Stimulated activated CD8-positive, alpha-beta memory T cell treated with anti-CD3 and anti-CD28 coated beads, Interleukin-7, amount 100 ng/mL, for 1 hour (primary cell): Measurements from ENCODE around the gene RAB43.
"Not testable (repeated sequence)": the region's sequence is repeated elsewhere in the genome, so short reads cannot be mapped to it uniquely, and the experiment has no call there.

ENCODE experiments used
- DNase-seq, 2 donors: peaks; one replicate each; pipeline ENCODE4 v3.0.0-alpha.2; 2020; ENCODE audit warnings: low read depth in 2 of 2

Gene RAB43

GRCh38 chr3:129095285-129095684 is 26.3 kb downstream of the RAB43 start:
- no peak for DNase-seq

- DNase-seq, result not testable (repeated sequence)
These were observed 33.3 kb downstream of the RAB43 start for GRCh38 chr3:129088312-129088711.

DNA sequence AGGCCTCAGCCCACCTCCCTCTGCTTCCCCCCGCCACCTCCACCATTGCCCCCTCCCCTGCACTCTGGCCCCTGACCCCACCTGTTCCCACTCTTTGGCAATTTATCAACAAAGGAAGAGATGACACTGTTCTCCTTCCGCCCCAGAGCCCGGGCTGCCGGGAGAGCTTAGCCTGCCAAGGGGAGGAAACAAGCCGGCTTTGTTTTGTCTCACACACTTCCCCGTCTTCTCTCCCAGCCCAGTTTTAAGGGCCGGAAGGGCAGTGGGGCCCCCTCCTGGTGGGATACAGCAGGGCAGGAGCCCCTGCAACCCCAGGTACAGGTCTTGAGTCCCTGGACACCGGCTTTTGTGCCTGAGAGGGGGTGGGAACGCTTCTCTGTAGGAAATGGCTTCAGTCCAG is 33.7 kb downstream of the RAB43 start:
- not testable (repeated sequence) for DNase-seq

DNA sequence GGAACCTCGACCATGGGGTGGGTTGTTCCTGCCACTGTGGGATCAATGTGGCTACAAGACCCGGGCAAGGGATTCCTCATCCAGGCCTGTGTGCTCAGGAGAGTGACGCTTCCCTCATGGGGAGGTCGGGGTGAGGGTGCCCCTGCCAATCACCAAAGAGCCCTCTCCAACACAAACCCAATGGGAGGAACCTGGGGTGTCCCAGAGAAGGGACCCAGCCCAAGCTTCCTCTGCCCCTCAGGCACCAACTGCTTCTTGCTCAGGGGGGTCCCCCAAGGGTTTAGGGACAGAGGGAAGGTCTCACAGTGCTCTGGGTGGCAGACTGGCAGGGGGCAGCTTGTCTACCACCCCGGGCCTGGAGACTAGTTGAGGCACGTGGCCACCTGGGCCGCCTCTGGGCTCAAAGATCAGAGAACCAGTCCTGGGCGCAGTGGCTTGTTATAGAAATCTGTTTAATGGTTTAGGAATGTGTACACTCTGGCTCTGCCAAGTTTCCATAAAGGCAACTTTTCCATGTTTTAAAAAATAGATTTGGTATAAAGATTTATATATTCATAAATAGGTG is 34.4 kb downstream of the RAB43 start:
- no peak for DNase-seq

DNA sequence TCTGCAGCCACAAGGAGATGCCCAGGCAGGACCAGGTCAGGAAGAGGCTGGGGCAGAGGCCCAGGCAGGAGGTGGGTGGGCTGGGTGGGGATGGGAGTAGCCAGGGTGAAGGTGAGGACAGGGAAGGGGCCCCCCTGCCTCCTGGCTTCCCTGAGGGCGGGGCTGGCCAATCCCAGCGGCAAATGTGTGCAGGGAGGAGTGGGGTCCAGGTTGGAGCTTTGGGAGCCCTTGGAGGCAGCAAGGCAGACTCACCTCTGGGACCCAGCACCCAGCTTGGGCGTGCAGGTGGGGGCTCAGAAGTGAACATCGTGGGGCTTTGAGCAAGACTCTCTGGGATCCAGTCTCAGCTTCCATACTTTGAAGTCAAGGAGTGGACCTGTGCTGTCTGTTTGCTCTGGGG is 35.8 kb downstream of the RAB43 start:
- DNase-seq, result no peak

- DNase-seq, result no peak
These were observed 36.4 kb downstream of the RAB43 start for GRCh38 chr3:129085165-129085715.

GRCh38 chr3:129084501-129084900 is 37.1 kb downstream of the RAB43 start:
- no peak for DNase-seq

- no peak for DNase-seq
These were observed 39.6 kb downstream of the RAB43 start for GRCh38 chr3:129082026-129082425.

GRCh38 chr3:129081503-129081902 is 40.1 kb downstream of the RAB43 start:
- DNase-seq, result no peak

- DNase-seq, result no peak
These were observed 43.1 kb downstream of the RAB43 start for GRCh38 chr3:129078510-129078909.

DNA sequence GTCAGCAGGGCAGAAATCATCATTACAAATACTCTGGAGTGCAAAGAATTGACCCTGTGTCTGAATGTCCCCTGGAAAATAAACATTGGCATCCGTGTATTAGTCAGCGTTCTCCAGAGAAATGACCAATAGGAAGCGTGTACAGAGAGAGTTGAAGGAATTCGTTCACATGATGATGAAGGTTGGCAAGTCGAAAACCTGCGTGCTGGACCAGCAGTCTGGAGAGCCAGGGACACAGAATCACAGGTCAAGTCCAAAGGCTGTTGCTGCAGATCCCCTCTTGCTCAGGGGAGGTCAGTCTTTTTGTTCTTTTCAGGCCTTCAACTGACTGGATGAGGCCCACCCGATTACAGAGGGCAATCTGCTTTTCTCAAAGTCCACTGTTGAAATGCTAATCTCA is 44.4 kb downstream of the RAB43 start:
- DNase-seq, result no peak

DNA sequence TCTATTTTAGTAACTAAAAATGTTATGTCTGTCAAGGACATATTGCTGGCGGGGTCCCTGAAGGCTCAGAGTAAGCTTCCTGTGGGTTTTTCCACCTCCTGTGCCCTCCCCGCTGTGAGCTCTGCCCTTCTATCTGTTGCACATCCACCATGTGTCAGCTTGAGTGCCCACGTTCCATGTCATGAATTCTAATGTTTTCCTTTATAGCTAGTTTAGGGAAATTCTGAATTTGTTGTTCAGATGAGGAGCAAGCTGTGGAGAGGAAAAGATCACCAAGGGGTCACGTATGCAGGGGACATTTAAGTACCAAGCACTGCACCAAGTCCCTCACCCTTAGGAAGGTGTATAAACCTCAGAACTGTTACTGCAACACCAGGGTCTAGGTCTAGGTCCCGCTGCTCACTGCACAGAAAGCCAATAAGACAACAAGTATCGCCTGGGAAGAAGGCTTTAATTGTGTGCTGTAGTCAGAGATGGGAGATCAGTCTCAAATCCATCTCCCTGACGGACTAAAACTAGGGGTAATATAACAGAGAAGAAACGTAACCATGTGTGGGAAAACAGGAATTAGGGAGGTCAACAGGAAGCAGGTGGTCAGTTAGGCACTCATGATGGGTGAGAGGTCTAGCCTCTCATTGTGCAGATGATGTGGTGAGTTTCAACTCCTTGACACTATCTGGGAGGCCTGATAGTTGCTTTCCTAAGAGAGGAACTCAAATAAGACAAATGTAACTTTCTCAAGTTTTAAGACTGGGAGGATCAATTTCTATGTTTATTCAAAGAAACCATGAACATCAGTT is 51.3 kb downstream of the RAB43 start:
- no peak for DNase-seq

DNA sequence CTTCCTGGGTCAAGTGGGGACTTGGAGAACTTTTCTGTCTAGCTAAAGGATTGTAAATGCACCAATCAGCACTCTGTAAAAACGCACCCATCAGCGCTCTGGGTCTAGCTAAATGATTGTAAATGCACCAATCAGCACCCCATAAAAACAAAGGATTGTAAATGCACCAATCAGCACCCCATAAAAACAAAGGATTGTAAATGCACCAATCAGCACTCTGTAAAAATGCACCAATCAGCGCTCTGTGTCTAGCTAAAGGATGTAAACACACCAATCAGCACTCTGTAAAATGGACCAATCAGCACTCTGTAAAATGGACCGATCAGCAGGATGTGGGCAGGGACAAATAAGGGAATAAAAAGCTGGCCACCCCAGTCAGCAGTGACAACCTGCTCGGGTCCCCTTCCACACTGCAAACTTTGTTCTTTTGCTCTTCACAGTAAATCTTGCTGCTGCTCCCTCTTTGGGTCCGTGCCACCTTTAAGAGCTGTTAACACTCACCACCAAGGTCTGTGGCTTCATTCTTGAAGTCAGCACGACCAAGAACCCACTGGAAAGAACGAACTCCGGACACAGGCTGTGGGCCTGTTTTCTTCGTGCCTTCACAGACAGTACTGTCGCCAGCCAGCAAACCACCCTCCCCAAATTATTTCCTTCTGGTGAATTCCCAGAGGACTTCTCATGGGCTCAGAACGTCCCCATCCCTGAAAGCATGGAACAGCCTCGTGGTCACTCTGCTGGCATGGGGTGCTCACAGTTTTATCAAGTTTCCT is 52.1 kb downstream of the RAB43 start:
- not testable (repeated sequence) for DNase-seq

DNA sequence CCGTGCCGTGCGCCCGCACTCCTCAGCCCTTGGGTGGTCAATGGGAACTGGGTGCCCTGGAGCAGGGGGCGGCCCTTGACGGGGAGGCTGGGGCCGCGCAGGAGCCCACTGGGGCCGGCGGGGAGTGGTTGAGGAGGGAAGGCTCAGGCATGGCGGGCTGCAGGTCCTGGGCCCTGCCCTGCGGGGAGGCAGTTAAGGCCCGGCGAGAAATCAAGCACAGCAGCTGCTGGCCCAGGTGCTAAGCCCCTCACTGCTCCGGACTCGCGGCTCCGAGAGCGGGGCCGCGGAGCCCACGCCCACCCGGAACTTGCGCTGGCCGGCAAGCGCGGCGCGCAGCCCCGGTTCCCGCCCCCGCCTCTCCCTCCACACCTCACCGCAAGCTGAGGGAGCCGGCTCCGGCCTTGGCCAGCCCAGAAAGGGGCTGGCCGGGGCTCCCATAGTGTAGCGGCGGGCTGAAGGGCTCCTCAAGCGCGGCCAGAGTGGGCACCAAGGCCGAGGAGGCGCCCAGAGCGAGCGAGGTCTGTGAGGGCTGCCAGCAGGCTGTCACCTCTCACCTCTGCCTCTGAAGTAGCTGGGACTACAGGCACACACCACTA is 53.2 kb downstream of the RAB43 start:
- DNase-seq, result no peak

GRCh38 chr3:129067719-129068118 is 53.9 kb downstream of the RAB43 start:
- DNase-seq, result not testable (repeated sequence)

- DNase-seq, result no peak
These were observed 55.9 kb downstream of the RAB43 start for GRCh38 chr3:129065720-129066073.

GRCh38 chr3:129065016-129065719 is 56.4 kb downstream of the RAB43 start:
- DNase-seq, result no peak

DNA sequence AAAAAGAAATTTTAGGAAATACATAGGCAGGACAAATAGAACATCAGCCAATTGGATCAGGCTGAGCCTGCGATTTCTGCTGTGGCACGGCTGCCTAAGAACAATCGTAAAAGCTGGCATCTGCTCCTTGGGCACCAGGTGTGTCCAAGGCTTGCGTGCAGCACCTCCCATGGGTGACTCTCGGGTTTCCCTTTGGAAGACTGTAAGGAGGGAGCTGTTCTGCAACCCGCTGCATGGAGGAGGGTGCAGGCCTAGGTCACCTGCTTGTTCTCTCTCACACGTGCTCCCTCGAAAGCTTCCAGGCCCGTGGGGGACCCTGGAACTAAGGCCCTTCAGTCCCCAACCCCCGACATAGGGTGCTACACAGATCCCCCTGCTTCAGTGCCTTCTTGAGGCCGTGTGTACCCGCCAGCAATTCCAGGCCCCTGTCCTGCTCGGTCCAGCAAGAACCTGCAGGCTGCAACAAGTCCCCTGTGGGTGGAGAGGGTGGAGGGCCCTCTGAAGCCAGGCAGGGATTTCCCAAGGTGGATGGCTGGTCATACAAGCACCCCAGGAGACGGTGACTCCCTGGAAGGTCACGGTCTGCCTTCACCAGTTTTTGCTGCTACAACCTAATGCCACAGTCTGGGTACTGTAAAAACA is 57.6 kb downstream of the RAB43 start:
- no peak for DNase-seq

DNA sequence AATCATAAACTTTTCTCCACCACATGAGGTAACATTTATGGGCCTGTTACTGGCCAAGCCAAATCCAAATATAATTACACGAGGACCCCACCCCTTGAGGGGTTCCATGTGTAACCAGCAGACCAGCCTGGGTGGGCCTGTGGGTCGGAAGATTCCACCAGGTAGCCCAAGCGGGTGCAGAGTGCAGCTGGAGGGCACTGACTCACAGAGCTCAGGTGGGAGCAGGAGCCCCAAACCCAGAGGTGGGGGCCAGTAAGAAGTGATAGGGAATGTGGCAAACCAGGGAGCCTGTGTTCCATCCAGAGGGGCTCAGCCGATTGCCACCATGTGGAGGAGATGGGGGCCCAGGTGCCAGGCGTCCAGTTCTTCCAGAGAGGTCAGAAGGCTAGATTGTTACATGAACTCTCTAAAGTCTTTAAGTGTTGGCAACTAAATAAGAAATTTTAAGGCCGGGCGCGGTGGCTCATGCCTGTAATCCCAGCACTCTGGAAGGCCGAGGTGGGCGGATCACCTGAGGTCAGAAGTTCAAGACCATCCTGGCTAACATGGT is 58.4 kb downstream of the RAB43 start:
- DNase-seq, result no peak

DNA sequence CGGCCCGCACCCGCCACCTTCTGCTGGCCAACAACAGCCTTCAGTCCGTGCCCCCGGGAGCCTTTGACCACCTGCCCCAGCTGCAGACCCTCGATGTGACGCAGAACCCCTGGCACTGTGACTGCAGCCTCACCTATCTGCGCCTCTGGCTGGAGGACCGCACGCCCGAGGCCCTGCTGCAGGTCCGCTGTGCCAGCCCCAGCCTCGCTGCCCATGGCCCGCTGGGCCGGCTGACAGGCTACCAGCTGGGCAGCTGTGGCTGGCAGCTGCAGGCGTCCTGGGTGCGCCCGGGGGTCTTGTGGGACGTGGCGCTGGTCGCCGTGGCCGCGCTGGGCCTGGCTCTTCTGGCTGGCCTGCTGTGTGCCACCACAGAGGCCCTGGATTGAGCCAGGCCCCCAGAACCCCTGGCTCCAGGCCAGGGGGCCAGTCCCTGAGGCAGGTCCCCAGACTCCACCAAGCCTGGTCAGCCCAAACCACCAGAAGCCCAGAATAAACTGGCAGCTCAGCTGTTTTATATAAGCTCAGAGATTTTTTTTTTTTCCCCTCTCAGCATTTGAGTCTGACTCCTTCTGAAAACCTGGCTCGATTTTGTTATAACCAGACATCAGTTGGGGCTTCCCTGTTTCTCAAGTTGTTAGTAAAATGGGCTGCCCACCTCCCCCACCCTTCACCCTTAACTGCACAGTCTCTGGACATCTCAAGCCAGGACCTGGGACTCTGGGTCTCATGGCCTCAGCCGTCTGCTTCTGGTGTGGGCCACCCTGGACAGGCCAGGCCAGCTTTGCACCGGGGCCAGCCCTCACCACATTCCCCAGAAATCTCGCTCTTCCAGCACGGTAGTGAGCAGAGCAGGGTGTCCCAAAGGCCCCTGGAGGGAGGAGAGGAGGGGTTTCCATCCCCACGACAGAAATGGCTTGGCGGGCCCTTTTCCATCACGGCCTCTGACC is 59.4 kb downstream of the RAB43 start:
- no peak for DNase-seq
